Keratinocyte (primary cell): Measurements from ENCODE around the gene CNR2. TPM values are rescaled to one million over a fixed set of nuclear protein-coding genes. Genes with fewer than 3 reads are reported as not detected.

ENCODE experiments used
- DNase-seq: peaks from one replicate; pipeline ENCODE4 v3.0.0-alpha.2; 2011; ENCODE audit warnings: low read depth, missing footprints, low spot score
- FAIRE-seq: peaks from 2 replicates; lab custom pipeline; 2011; peaks lifted over from hg19 to GRCh38; lab: Jason Lieb, UNC
- H2AFZ ChIP-seq: 2 replicates; pipeline ENCODE4 v1.6.0; 2012; ENCODE audit warnings: low read length, control low read depth, inconsistent platforms; ENCODE audit not compliant: control insufficient read depth
- H3K27ac ChIP-seq: 2 replicates; pipeline ENCODE4 v1.5.1; 2011; ENCODE audit warnings: low read length; ENCODE audit not compliant: control insufficient read depth, insufficient read depth
- H3K27me3 ChIP-seq: 3 replicates; pipeline ENCODE4 v1.6.0; 2011; ENCODE audit warnings: low read length; ENCODE audit not compliant: control insufficient read depth, insufficient read depth; ENCODE audit errors: extremely low read depth
- H3K36me3 ChIP-seq, 2 experiments: 2 replicates in 1 of 2; 3 replicates in 1 of 2; pipeline ENCODE4 v1.5.1; 2011; ENCODE audit warnings: low read length in 2 of 2, mild to moderate bottlenecking in 1 of 2; ENCODE audit not compliant: control insufficient read depth in 2 of 2, insufficient read depth in 2 of 2; ENCODE audit errors: extremely low read depth in 1 of 2
- H3K4me1 ChIP-seq: 3 replicates; pipeline ENCODE4 v1.5.1; 2011; ENCODE audit warnings: low read length; ENCODE audit not compliant: control insufficient read depth, insufficient read depth; ENCODE audit errors: extremely low read depth
- H3K4me2 ChIP-seq: 3 replicates; pipeline ENCODE4 v1.6.0; 2011; ENCODE audit warnings: low read depth, low read length; ENCODE audit not compliant: control insufficient read depth, insufficient read depth; ENCODE audit errors: extremely low read depth
- H3K4me3 ChIP-seq, 3 experiments: fragments of 200-600 bp in 1 of 3; sonication (generic) in 1 of 3; 2 replicates in 2 of 3; 3 replicates in 1 of 3; pipeline ENCODE4 v1.5.1; 2011 to 2016; ENCODE audit warnings: low read length in 3 of 3, mild to moderate bottlenecking in 3 of 3, control low read depth in 2 of 3, inconsistent platforms in 1 of 3, low read depth in 1 of 3, mixed read lengths in 1 of 3, mixed run types in 1 of 3, moderate library complexity in 1 of 3; ENCODE audit not compliant: control insufficient read depth in 2 of 3, insufficient read depth in 2 of 3; ENCODE audit errors: extremely low read depth in 1 of 3
- H3K79me2 ChIP-seq: 2 replicates; pipeline ENCODE4 v1.6.0; 2012; ENCODE audit warnings: low read length; ENCODE audit not compliant: control insufficient read depth, insufficient read depth
- H3K9ac ChIP-seq: 3 replicates; pipeline ENCODE4 v1.6.0; 2011; ENCODE audit warnings: low read length; ENCODE audit not compliant: control insufficient read depth, insufficient read depth; ENCODE audit errors: extremely low read depth
- H3K9me1 ChIP-seq: 3 replicates; pipeline ENCODE4 v1.6.0; 2011; ENCODE audit warnings: low read length; ENCODE audit not compliant: control insufficient read depth, insufficient read depth; ENCODE audit errors: extremely low read depth
- H3K9me3 ChIP-seq: 2 replicates; pipeline ENCODE4 v1.5.1; 2012; ENCODE audit warnings: low read depth, low read length; ENCODE audit not compliant: control insufficient read depth
- H4K20me1 ChIP-seq: 3 replicates; pipeline ENCODE4 v1.6.0; 2011; ENCODE audit warnings: low read length; ENCODE audit not compliant: control insufficient read depth, insufficient read depth; ENCODE audit errors: extremely low read depth
- CTCF ChIP-seq, 3 experiments: IDR thresholded peaks in 1 of 3; conservative IDR thresholded peaks in 1 of 3; optimal IDR thresholded peaks in 1 of 3; 2 replicates in 2 of 3; 3 replicates in 1 of 3; pipeline versions ENCODE3 to v1.5.1; 2011; ENCODE audit warnings: low read length in 3 of 3, mild to moderate bottlenecking in 3 of 3, moderate library complexity in 2 of 3, control low read depth in 1 of 3, inconsistent platforms in 1 of 3; ENCODE audit not compliant: insufficient read depth in 2 of 3; ENCODE audit errors: extremely low read depth in 1 of 3
- EZH2 ChIP-seq: IDR thresholded peaks from one replicate; pipeline ENCODE4 v1.6.1; 2012; ENCODE audit warnings: inconsistent platforms, mild to moderate bottlenecking, low read length, moderate library complexity
- dilution Hi-C: fragments of 300-500 bp; cut with MboI; formaldehyde crosslinking; loops from one replicate; pipeline ENCODE4 v1.7.0; 2020; ENCODE audit warnings: low sequenced_read_pairs; ENCODE audit not compliant: extremely low pct_ligation_motif_present
- polyA plus RNA-seq, 5 experiments: library from polyadenylated mRNA; depleted of rRNA in 3 of 5; stranded (reverse) in 3 of 5; stranded (forward) in 1 of 5; unstranded in 1 of 5; fragments of >200 nt; gene quantifications; 1 replicate in 1 of 5; 2 replicates in 3 of 5; 3 replicates in 1 of 5; pipeline versions ENCODE4 v1.2.1 to v1.2.3, GENCODE V29; 2011 to 2012; ENCODE audit warnings: missing spikeins in 2 of 5, low read depth in 1 of 5, low replicate concordance in 1 of 5
- small RNA-seq, 3 experiments: library from RNA; depleted of rRNA; stranded (forward); fragments of <200 nt; gene quantifications; one replicate each; pipeline ENCODE3, GENCODE V24; 2012; ENCODE audit warnings: low read depth in 3 of 3, low replicate concordance in 1 of 3; ENCODE audit not compliant: insufficient read length in 3 of 3

Gene CNR2
- polyA plus RNA-seq, 1 donor (not counting 4 experiments of a cell fraction or from before 2014, with no cell fraction given), result not detected

GRCh38 chr1:23824711-23825075 is 88.5 kb downstream of the CNR2 start:
- H2AFZ ChIP-seq, result peak overlapping the region; percentile 96
- H3K9ac ChIP-seq, result peak overlapping the region; percentile 96
- DNase-seq (no peak), FAIRE-seq (peak; percentile 29)
- peaks cover 3% of the 10 kb centered on the region for H3K4me1 ChIP-seq
- H3K36me3 ChIP-seq, result no peaks in the 10 kb centered on the region
- no peaks in the 10 kb centered on the region for H3K9me1 ChIP-seq
- dilution Hi-C loops, result no loop called here
- peak overlapping the region; percentile 77 to 98 (median 89) for H3K4me3 ChIP-seq
- H4K20me1 ChIP-seq, result no peaks in the 10 kb centered on the region
- no peak for TF ChIP-seq EZH2
- TF ChIP-seq CTCF (optimal IDR thresholded peaks at IDR 0.05 in 1 of 3, IDR thresholded peaks at IDR 0.05 in 1 of 3, conservative IDR thresholded peaks at IDR 0.05 in 1 of 3; ENCODE audit: extremely low read depth in 1 of 3, insufficient read depth in 2 of 3, low read length in 3 of 3), result no peak
- peak overlapping the region; percentile 100 for H3K4me2 ChIP-seq
- no peaks in the 10 kb centered on the region for H3K27me3 ChIP-seq
- no peaks in the 10 kb centered on the region for H3K9me3 ChIP-seq
- peak overlapping the region; percentile 87 for H3K27ac ChIP-seq
- H3K79me2 ChIP-seq, result peaks cover 6% of the 10 kb centered on the region

GRCh38 chr1:23823767-23824166 is 89.4 kb downstream of the CNR2 start:
- Histone ChIP-seq H3K36me3 (no peaks in the 10 kb centered on the region), H3K4me2 (peak overlapping the region; percentile 100), H3K9ac (no peak overlapping the region), H3K79me2 (peaks cover 6% of the 10 kb centered on the region), H4K20me1 (no peaks in the 10 kb centered on the region), H2AFZ (no peak overlapping the region), H3K4me1 (peaks cover 3% of the 10 kb centered on the region), H3K9me3 (no peaks in the 10 kb centered on the region), H3K27ac (no peak overlapping the region), H3K4me3 (no peak overlapping the region), H3K27me3 (no peaks in the 10 kb centered on the region), H3K9me1 (no peaks in the 10 kb centered on the region)
- dilution Hi-C loops, result no loop called here
- TF ChIP-seq CTCF (optimal IDR thresholded peaks at IDR 0.05 in 1 of 3, IDR thresholded peaks at IDR 0.05 in 1 of 3, conservative IDR thresholded peaks at IDR 0.05 in 1 of 3; ENCODE audit: extremely low read depth in 1 of 3, insufficient read depth in 2 of 3, low read length in 3 of 3) (no peak), EZH2 (no peak)
- DNase-seq (no peak), FAIRE-seq (peak; percentile 49)

Small RNA genes lying within 50 kb of the gene (small RNA-seq; reads per million reads assigned to genes)
- 0 to 0.25 (median 0) reads per million in 3 experiments for gene MIR378F

Other genes with a start within 250 kb of the CNR2 start
- 1,640 to 2,447 TPM (median 1,913 TPM) in 3 replicates for gene RPL11, start 221.6 kb downstream of the CNR2 start, polyA plus RNA-seq
- 18.0 to 43.9 TPM (median 31.8 TPM) in 3 replicates for gene ELOA, start 169.9 kb downstream of the CNR2 start, polyA plus RNA-seq
- gene PITHD1, start 134.9 kb downstream of the CNR2 start, polyA plus RNA-seq, result 48.9 to 60.8 TPM (median 59.4 TPM) in 3 replicates
- gene LYPLA2, start 122.2 kb downstream of the CNR2 start, polyA plus RNA-seq, result 51.7 to 81.7 TPM (median 73.9 TPM) in 3 replicates
- 52.8 to 68.3 TPM (median 66.9 TPM) in 3 replicates for gene GALE, start 112.6 kb downstream of the CNR2 start, polyA plus RNA-seq
- gene HMGCL, start 87.9 kb downstream of the CNR2 start, polyA plus RNA-seq, result 24.1 to 35.0 TPM (median 29.6 TPM) in 3 replicates
- 9.0 to 11.9 TPM (median 10.3 TPM) in 3 replicates for gene FUCA1, start 45.1 kb downstream of the CNR2 start, polyA plus RNA-seq
- gene PNRC2, start 46.5 kb upstream of the CNR2 start, polyA plus RNA-seq, result 62.7 to 87.1 TPM (median 74.3 TPM) in 3 replicates
- 68.4 to 116 TPM (median 75.2 TPM) in 3 replicates for gene SRSF10, start 67.0 kb upstream of the CNR2 start, polyA plus RNA-seq
- 0.49 to 1.0 TPM (median 0.98 TPM) in 3 replicates for gene MYOM3, start 198.8 kb upstream of the CNR2 start, polyA plus RNA-seq
- 1.7 to 2.1 TPM (median 1.9 TPM) in 3 replicates for gene IL22RA1, start 229.8 kb upstream of the CNR2 start, polyA plus RNA-seq